HG03159 (cell line): ENCODE measurements around the gene LILRB1.
A peak's percentile ranks its signal among the peaks of the same experiment; 100 is the strongest.
"Not testable (repeated sequence)": the region's sequence is repeated elsewhere in the genome, so short reads cannot be mapped to it uniquely, and the experiment has no call there.

Experiments
- ATAC-seq: cut with Tn5 transposase; IDR thresholded peaks from one replicate; pipeline ENCODE4 v1.9.1; 2021; ENCODE audit warnings: mild to moderate bottlenecking, moderate library complexity; ENCODE audit not compliant: unreplicated experiment

Gene LILRB1

DNA sequence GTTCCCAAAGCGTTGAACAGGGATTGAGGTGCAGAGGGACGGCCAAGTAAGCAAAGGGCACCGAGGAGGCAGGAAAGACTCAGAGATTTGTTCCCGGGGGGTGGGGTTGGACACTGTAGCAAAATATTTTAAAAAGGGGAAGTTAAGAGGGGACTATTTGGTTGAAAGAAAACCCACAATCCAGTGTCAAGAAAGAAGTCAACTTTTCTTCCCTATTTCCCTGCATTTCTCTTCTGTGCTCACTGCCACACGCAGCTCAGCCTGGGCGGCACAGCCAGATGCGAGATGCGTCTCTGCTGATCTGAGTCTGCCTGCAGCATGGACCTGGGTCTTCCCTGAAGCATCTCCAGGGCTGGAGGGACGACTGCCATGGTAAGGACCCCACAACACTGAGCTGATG, at the start of gene LILRB1:
TSS of gene LILRB1 (plus strand) at position 223 of the 400 bp plus-strand sequence. CDS start 590 bp downstream, outside the sequence.
- not testable (repeated sequence) for ATAC-seq

DNA sequence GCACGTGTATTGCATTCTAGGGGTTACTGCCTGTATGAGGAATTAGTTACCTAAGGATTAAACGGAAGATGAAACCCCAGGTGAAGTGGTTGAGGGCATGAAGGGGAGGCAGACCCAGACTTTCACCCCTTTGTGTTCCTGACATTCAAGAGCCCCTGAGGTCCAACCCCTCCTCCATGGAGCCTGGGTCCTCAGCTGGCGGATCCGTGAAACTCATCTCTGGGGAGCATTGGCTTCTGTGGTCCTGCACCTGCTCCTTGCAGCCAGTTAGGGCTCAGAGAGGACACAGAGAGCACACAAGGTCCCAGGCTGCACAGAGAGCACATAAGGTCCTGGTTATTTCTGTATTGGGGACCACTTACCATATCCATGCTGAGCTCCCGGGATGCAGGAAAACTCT, 43.9 kb upstream of the LILRB1 start:
- no peak for ATAC-seq

DNA sequence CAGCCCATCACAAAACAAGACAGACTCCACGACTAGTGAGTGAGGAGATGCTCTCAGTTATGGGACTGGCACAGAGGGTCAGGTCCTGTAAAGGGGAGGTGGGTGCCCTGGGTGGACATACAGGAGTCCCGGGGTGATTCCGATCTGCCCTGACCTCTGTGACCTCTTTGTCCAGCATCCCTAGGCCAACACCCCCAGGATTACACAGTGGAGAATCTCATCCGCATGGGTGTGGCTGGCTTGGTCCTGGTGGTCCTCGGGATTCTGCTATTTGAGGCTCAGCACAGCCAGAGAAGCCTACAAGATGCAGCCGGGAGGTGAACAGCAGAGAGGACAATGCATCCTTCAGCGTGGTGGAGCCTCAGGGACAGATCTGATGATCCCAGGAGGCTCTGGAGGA, 43.3 kb upstream of the LILRB1 start:
- ATAC-seq = no peak

DNA sequence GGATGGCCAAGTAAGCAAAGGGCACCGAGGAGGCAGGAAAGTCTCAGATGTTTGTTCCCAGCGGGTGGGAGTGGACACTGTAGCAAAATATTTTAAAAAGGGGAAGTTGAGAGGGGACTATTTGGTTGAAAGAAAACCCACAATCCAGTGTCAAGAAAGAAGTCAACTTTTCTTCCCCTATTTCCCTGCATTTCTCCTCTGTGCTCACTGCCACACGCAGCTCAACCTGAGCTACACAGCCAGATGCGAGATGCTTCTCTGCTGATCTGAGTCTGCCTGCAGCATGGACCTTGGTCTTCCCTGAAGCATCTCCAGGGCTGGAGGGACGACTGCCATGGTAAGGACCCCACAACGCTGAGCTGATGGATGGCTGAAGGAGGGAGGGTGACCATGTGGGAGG, 36.8 kb upstream of the LILRB1 start, which contains the start of gene LILRA1:
TSS of gene LILRA1 (plus strand) at position 188 of the 400 bp plus-strand sequence. CDS start 613 bp downstream, outside the sequence.
- not testable (repeated sequence) for ATAC-seq

DNA sequence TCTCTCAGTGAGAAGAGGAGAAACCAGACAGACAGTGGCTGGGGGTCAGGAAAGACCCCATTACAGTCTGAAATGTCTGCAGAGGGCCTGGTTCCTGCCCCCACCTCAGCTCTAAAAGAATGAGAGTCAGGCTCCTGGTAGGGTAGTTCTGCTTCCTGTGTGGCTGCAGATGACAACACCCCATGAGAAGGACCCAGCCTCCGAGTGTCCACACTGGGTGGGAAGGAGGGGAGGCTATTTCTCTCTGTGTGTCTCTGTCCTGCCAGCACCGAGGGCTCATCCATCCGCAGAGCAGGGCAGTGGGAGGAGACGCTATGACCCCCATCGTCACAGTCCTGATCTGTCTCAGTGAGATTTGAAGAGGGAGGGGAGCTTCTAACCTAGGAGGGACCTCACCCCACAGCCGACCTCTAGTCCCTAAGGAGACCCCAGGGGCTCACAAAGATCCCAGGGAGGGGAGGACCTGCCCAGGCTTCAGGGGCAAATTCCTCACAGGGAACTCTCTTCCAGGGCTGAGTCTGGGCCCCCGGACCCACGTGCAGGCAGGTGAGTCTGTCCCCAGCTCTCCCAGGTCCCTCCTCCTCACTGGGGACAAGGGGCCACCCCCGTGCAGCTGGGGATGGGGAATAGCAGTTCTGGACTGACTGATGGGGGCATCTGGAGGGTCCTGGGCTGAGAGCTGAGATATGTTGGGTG, 36.2 kb upstream of the LILRB1 start:
- ATAC-seq = not testable (repeated sequence)

DNA sequence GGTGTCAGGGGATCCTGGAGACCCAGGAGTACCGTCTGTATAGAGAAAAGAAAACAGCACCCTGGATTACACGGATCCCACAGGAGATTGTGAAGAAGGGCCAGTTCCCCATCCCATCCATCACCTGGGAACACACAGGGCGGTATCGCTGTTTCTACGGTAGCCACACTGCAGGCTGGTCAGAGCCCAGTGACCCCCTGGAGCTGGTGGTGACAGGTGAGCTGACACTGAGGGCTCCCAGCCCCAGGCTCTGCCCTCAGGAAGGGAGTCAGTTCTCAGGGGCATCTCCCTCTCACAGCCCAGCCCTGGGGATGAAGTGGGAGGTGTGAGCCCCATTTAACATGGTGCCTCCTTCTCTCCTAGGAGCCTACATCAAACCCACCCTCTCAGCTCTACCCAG, 35.5 kb upstream of the LILRB1 start:
- no peak for ATAC-seq

DNA sequence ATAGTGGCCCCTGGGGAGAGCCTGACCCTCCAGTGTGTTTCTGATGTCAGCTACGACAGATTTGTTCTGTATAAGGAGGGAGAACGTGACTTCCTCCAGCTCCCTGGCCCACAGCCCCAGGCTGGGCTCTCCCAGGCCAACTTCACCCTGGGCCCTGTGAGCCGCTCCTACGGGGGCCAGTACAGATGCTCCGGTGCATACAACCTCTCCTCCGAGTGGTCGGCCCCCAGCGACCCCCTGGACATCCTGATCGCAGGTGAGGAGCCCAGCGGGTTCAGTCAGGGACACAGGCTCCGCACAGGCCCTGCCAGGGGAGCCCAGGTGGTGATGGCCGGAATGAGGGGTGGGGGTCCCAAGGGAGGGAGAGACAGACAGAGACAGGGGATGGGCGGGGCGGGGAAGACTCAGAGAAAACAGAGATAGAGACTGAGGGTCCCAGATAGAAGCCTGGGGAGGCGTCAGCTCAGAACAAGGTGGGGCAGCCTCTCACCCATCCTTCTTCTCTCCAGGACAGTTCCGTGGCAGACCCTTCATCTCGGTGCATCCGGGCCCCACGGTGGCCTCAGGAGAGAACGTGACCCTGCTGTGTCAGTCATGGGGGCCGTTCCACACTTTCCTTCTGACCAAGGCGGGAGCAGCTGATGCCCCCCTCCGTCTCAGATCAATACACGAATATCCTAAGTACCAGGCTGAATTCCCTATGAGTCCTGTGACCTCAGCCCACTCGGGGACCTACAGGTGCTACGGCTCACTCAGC, 34.4 kb upstream of the LILRB1 start:
- ATAC-seq = not testable (repeated sequence)

DNA sequence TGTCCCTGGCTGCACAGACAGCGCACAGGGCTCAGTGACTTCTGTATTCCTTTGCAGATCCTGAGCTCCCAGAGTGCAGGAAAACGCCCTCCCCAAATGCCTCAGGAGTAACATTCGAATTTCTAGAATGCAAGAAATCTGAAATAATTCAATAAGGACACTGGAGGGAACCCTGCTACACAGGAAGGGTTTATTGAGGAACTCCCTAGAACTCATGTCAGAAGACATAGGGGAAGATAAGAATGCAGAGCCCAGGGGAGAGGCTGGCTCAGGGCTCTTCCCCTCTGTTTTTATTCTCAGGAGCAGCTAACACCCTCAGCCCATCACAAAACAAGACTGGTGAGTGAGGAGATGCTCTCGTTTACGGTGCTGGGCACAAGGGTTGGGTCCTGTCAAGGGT, 30.1 kb upstream of the LILRB1 start:
- ATAC-seq = no peak

DNA sequence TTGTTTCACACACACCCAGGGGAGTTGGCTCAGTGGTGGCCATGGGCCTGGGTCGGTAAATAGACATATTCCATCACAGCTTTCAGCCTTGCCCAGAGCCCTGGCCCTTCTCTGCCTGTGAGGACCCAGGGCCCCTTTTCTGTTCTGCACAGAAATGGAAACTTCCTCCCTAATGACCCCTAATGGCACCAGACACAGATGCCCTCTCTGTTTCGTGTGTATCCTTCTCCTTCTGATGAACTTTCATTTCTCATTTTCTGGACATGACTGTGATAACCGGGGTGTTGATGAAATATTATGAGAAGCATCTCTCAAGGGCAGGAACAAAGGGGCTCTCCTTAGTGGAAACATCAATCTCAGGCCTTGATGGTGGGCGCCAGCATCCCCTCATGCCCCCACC, 24.1 kb upstream of the LILRB1 start:
- ATAC-seq = no peak

DNA sequence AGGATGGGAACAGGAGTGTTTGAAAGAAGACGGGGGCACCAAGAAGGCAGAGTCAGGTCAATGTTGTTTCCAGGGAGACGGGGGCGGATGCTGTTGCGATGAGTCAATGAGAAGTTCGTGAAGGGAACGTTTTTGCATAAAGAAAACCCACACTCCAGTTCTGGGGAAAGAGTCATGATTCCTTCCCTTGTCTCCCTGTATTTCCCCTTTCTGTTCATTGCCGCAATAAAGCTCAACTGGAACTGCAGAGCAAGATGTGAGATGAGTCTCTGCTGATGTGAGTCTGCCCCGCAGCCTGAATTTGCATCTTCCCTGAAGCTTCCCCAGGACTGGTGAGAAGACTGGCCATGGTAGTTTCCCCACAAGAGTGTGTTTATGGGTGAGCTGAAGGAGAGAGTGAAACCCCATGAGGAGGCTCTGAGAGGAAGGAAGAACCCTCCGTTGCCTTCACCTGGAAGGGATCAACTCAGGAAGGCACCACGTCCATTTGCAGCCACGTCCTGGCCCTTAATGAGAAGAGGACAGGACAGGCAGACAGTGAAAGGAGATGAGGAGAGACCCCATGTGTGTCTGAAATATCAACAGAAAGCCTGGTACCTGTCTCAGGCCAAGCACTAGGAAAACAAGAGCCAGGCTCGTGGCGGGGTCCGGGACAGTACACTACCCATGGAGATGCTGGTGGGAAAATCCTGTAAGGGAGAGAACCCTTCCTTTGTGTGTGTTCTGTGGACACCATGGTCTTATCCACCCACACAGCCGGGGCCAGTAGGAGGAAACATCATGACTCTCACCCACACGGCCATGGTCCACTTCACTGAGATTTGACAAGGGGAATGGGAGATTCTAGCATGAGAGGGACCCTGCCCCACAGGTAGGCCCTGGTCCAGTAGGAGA, 23.1 kb upstream of the LILRB1 start:
- no peak for ATAC-seq

DNA sequence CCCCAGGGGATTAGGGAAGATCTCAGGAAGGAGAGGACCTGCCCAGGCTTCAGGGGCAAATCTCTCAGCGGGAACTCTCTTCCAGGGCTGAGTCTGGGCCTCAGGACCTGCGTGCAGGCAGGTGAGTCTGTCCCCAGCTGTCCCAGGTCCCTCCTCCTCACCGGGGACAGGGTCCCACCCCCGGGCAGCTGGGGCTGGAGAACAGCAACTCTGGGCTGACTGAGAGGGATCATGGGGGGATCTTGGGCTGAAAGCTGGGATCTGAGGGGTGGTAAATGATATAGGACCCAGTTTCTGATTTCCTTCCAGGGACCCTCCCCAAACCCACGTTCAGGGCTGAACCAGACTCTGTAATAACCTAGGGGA, 22.5 kb upstream of the LILRB1 start:
- ATAC-seq = no peak

DNA sequence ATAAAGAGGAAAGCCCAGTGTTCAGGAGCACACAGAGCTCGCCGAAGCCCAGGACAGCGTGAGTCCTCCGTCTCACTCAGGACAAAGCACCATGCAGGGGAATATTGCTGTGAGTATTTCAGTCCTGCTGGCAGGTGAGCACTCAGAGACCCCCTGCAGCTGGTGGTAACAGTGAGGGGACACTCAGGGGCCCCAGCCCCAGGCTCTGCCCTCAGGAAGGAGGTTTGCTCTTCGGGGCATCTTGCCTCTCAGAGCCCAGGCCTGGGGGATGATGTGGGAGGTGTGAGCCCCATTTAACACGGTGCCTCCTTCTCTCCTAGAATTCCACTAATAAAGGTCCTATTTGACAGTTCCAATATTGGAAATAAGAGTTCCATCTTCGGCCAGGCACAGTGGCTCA, 22.1 kb upstream of the LILRB1 start:
- no peak for ATAC-seq

DNA sequence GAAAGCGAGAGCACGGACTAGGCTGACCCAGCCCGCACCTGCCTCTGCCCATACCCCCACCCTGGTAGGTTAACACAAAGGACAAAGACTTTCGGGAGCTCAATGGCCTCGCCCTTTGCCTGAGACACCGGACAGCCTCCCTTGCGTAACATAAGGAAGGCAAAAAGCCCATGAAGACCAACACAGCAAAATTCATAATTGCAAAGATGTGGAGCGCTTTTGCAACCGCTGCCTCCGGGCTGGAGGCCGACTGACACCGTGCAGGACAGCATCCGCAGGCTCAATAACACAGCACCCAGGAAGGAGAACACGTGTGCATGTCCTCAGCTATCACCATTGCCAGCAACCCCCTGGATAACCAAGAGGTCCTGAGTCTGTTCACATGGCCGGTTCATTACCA, 21.5 kb upstream of the LILRB1 start:
- no peak for ATAC-seq

DNA sequence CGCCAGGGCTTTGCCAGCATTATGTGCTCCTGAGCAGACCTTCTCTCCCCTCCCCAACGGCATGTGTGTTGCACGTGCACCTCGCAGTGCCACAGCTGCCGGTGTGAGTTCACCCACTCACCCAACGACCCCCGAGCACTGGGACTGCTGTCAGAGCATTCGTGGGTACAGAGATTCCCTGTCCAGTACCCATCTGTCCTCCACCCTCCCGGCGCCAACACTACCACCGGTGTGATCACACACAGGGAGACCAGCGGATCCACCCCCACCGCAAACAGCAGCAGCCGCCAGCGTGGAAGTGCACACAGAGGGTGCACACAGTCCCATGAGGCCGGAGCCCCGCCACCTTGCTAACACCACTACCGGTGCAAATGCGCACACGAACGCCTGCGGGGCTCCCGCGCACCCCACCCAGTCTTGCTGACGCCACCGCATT, 20.9 kb upstream of the LILRB1 start:
- ATAC-seq = no peak

DNA sequence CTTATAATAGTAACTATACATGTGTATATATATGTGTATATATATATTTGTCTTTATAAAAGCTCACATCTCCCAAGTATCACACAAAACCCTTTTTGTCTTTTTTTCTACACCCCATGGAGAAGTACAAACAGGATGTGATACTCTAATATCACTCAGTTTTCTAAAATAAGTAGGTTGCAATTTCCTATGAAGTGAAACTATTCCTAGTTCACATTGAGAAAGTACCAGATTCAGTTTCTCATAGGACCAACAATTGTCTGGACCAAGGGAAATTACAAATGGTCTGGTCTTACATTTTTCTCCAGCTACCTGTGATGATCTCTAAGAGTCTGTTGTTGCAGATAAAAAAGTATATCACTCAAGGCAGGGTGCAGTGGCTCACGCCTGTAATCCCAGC, 17.9 kb upstream of the LILRB1 start:
- no peak for ATAC-seq

DNA sequence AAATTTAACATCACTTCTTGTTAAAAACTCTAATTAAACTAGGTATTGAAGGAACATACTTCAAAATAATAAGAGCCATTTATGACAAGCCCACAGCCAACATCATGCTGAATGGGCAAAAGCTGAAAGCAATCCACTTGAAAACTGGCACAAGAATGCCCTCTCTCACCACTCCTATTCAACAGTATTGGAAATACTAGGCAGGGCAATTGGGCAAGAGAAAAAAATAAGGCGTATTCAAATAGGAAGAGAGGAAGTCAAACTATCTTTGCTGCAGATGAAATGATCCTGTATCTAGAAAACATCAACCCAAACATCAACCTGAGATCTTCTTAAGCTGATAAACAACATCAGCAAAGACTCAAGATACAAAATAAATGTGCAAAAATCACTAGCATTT, 15.6 kb upstream of the LILRB1 start:
- no peak for ATAC-seq

DNA sequence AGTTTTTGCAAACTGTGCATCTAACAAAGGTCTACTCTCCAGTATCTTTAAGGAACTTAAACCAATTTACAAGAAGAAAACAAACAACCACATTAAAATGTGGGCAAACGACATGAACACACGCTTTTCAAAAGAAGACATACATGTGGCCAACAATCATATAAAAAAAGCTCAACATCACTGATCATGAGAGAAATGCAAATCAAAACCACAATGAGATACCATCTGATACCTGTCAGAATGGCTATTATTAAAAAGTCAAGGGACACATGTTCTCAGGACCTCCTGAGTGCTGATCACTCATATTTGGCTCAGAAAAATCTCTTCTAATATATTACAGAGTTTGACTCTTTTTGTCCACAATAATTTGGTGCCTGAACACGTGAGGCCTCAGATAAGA, 14.2 kb upstream of the LILRB1 start:
- ATAC-seq = no peak

DNA sequence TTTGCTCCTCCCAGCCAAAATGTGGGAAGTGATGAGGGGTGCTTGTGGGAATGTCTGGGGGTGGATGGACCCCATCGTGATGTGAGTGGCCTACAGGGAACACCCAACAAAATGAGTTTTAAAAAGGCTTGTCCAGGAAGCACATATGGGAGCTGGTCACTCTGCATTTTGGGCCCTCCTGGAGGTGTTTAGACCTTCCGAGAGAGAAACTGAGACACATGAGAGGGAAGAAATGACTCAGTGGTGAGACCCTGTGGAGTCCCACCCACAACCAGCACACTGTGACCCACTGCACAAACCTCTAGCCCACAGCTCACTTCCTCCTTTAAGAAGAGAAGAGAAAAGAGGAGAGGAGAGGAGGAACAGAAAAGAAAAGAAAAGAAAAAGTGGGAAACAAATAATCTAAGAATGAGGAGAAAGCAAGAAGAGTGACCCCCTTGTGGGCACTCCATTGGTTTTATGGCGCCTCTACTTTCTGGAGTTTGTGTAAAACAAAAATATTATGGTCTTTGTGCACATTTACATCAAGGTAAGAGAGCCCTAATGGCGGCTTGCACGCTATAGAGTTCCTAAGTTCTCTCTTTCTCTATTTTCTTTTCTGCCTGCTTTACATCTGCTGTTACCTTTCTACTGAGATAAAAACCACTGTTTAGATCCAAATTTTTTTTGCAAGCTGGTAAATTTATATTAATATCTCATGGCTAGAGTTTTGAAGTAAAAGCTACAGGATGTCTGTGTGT, 13.3 kb upstream of the LILRB1 start:
- ATAC-seq = peak; percentile 86

DNA sequence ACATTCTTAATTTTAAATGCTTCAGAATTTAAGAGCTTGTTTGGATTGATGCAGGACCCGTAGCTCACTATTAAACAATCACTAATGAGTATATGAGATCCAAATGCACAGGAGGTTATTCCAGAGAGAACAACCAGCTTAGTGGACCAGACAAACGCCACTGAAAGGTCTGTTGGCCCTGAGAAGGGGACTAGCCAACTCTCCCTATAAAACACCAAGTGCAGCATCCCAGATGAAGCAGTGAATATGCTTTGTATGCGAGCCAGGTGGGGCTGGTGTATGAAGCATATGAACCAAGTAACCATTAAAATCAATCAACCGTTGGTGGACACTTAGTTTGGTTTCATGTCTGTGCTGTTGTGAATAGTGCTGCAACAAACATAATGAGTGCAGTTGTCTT, 9.8 kb upstream of the LILRB1 start:
- ATAC-seq = no peak

DNA sequence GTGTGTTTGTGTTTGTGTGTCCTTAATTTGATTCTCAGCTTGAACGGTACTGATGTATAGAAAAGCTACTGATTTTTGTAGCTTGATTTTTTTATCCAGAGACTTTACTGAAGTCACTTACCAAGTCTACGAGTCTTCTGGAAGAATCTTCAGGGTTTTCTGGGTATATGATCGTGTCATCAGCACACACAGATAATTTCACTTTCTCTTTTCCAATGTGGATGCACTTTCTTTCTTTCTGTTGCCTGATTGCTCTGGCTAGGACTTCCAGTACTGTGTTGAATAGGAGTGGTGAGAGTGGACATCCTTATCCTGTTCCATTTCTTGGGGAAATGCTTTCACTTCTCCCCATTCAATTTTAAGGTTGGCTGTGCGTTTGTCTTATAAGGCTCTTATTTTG, 7.9 kb upstream of the LILRB1 start:
- no peak for ATAC-seq

DNA sequence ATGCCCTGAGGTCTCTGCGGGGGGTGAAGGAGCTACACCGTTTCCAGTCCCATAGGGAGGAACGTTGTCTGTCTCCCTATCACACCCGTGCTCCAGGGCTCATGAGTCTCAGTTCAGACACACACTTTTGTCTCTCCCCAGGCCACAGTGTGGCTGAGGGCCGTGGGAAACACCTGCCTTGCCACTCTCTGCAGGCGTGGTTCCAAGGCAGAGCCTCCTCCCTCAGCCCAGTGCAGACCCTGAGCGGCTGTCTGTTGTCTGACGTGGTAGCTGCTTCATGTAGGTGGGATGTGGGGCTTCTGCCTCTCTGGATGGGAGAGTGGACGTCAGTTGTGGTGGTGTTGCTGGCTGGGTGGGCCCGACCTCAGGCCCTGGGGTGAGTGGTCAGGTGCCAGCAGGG, 6.0 kb upstream of the LILRB1 start:
- not testable (repeated sequence) for ATAC-seq
